ENCODE results near the gene FOXN3. TPM values are rescaled to one million over a fixed set of nuclear protein-coding genes. Genes with fewer than 3 reads are reported as not detected.
"Not testable (repeated sequence)": the region's sequence is repeated elsewhere in the genome, so short reads cannot be mapped to it uniquely, and the experiment has no call there.

FOXN3 gene
- total RNA-seq, 1 experiment from 2014 or later = 2.7 TPM

DNA sequence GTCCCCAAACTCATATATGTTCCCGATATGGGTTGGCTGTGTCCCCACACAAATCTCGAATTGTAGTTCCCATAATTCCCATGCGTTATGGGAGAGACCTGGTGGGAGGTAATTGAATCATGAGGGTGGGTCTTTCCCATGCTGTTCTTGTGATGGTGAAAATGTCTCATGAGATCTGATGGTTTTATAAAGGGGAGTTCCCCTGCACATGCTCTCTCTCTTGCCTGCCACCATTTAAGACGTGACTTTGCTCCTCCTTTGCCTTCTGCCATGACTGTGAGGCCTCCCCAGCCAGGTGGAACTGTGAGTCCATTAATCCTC, 166.4 kb downstream of the FOXN3 start:
- DNase-seq (ENCODE audit: low spot score) = not testable (repeated sequence)

DNA sequence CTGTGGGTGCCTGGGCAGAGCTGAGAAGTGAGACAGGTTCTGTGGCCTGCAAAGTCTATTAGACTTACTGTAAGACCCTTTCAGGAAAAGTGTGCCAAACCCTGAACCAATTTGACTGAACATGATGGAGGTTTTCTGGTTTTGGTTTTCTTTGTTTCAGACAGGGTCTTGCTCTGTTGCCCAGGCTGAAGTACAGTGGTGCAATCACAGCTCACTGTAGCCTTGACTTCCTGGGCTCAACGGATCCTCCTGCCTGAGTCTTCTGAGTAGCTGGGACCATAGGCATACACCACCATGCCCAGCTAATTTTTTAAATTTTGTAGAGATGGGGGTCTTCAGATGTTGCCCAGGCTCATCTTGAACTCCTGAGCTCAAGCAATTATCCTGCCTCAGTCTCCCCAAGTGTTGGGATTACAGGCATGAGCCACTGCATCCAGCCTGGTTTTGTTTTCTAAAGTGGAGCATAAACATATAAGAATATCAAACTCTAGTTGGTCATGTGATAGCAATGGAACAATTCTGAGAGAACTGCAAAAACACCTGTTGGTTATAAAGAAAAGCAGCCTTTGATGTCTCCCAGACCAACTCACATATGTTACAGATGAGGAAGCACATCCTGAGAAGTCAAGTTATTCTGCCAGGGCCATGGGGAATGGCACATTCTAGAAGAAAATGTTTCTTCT, 166.9 kb downstream of the FOXN3 start:
- no peak for DNase-seq (ENCODE audit: low spot score)

DNA sequence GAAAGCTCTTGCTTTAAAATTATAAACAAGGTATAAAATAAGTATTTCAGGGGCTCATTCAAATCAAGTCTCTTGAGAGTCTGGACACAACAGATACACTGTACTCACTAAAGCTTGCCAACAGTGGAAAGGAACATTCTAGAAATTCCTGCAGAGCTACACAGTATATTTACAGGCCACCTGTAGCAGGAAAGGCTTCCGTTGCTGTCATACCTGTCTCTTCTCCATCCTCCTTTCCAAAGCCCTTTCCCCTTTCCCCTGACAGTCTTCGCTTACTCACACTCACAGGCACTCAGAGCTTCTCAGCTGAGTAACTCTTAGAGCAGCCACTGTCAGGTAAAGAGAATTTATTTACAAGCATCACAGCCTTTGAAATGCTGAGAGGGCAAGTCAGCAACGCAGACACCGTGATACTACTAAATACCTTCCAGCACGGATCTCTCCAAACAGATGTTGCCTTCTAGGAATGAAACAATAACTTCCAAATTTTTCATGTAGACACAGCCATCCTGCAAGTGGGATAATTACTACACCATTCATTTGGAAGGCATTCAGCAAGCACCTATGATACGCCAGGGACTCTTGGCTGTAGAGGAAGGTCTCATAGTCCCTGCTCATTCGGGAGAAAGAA, 167.9 kb downstream of the FOXN3 start:
- peak; percentile 7 for DNase-seq (ENCODE audit: low spot score)

DNA sequence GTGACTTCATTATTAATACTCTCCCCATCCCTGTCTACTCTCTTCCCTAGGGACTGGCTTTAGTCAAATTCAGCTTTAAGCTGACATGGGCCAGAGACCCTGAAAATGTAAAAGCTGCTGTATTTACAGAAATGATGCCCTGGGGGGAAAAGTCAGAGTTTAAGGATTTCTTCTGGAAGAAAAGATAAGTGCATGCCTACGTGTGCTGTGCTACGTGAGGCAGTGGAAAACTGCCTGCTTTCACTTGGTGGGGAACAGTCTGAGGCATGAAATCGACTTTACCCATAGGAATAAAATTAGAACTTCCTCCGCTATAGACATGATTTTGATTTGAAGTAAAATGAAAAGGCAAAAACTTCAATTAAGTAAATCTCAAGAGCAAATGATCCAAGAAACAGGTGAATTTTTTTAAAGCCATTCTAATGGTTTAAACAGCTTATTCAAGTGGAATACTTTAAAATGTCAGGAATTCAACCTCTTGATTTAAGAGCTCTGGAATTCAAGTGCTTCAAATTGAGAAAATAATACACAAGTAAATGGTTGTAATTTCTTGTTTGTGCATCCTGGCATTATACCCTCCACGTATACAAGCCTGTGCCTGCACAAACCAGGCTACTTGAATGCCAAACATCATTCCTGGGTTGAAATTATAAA, 168.5 kb downstream of the FOXN3 start:
- DNase-seq (ENCODE audit: low spot score) = no peak

DNA sequence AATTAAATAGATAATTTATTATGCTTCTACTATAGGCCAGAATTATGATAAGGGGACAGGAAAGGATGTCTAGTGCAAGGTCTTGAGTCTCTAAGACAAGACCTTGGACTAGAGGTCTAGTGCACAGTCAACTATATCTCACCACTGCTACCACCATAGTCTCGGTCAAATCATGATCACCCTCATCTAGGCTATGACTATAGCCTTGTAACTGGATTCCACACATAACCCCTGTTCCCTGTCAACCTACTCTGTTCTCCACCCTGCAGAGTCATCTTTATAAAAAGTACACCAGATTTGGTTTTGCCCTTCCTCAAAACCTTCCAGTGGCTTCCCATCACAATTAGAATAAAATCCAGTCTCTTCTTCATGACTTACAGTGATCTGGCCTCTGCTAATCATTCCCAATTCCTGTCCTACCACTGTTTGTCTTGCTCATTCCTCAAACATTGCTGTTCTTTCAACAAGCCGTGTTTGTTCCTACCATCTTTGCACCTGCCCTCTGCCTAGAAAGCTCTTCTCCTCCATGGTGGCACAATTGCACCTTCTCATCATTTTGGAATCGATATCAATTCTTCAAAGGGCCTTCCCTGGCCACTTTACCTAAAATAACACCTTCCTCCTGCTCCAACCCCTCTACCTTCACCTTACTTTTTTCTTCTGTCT, 169.4 kb downstream of the FOXN3 start:
- no peak for DNase-seq (ENCODE audit: low spot score)

DNA sequence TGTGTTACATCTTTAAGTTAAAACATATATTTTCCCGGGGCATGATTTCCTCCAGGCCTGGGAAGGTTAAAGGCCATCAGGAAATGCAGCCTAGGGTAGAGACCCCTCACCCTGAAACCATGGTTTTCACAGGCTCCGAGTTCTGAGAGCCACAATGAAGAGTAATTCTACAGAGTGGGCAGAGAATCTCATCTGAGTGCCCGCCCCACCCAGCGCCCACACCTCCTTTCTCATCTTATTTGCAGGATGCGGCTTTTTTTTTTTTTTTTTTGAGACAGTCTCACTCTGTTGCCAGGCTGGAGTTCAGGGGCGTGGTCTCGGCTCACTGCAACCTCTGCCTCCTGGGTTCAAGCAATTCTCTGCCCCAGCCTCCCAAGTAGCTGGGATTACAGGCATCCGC, 170.7 kb downstream of the FOXN3 start:
- DNase-seq (ENCODE audit: low spot score) = no peak

DNA sequence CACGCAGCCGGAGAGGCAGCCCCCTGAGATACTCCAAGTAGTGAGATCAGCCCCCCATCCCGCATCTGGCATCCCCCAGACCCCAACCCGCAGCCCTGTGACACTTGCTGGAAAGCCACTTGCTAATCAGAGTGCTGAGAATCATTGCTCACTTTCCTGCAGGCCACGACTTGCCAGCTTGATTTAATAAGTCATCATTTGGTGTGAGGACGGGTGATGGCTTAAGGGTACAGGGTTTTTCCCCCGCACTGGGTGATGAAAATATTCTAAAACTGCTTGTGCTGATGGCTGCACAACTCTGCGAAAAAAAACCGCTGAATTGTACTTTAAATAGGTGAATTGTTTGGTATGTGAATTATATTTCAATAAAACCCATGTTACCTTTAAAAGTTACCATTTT, 171.2 kb downstream of the FOXN3 start:
- DNase-seq (ENCODE audit: low spot score) = no peak

DNA sequence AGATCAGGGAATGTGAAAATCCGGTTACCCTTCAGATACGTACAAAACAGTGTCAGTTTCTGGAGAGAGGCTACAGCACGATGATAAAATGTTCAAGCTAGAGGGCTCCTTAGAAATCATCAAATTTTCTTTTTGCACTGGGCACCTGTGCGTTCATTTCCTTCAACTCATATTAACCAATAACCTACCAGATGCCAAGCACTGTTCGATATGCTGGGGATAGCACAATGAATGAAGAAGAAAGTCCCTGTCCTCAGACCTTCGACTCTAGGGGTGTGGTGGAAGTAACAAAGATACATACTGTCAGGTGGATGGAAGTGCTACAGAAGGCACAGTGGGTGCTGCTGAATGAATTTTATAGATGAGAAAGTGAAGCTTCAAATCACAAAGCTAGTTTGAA, 172.3 kb downstream of the FOXN3 start:
- DNase-seq (ENCODE audit: low spot score) = no peak

DNA sequence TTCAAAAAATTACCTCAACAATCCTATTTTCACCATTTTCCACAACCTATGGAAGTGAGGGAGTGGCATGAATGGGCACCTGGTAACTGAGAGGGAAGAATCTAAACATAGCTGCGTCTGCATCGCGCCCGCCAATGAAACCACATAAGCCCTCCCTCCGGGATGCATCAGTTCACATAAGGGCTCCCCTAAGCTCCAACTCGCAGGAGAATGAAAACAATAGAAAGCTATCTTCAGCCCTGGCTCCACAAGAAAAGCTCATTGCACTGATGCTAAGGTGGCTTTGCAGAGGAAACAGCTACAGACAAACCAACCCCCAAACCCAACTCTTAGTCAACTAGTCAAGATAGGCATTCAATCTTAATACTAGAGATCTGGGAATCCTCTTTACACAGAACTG, 173.3 kb downstream of the FOXN3 start:
- DNase-seq (ENCODE audit: low spot score) = no peak

DNA sequence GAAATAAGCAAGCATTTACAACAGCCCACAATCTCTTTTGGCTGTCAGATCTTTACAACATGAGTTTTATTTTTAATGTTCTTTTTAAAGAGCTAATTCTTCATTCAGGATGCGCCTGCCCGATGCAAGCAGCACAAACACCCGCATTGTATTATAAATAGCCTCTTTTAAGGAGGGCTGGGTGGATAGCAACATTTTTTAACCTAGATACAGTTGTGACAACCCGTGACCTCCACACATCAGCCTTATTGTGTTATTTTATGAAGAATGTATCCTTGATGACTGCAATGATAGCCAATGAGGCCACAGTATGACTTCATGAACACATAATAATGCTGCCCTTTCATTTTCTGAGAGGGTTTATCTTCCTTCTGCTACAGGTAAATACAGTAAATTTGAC, 173.7 kb downstream of the FOXN3 start:
- DNase-seq (ENCODE audit: low spot score) = no peak

DNA sequence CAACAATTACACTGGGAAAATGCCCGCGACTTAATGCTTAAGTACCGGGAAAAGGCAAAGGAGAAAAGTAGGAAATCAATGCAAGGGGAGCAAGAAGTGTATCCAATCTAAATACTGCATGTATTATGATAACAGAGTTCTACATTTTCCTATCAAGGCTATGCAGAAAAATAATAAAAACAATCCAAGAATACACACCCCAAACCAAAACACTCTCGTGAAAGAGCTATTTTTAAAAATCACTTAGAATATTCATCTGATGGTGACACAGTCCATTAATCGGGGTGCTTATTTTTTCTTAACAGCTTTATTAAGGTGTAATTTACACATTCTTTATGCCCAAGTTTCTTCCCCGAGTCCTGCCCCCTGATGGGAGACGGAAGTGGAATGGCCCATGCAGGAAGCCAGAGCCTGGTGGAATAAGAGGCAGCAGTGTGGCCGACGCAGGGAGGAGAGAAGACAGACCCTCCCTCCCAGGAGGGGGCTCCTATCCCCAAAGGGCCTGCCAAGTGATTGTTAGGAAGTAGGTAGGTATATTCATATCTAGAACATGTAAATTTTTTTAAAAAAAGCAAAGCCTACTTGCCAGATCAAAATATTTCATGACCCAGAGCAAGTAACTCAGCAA, 174.3 kb downstream of the FOXN3 start:
- no peak for DNase-seq (ENCODE audit: low spot score)

DNA sequence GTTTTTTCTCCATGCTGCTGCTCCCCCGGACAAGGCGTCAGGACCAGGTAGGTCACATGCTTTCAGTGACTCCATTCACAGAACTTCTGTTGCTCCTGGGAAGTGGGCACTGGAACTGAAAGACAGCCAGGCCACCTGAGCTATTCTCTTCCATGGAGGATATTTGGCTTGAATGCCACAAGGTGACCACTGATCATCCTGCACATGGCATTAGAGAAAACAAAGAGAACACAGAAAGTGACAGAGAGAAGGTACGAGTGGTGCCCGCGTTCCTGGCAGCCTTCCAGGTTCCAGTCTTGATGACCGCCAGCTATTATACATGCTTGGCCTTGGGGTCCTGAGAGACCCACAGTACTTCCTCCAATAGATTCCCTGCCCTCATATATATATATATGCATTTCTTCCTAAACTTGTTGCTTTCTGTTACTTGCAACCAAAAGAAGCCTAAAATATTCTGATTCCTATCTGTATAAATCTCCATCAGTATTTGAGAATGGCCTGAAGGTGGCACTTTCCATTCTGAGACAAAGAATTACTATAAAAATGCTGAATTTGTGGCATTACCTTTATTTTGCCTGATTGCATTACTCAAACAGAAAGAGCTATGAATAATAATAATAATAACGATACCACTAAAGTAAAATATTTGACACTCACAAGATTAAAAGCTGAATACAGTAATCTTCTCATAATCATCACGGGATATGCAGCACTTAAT, 174.9 kb downstream of the FOXN3 start:
- DNase-seq (ENCODE audit: low spot score) = no peak

DNA sequence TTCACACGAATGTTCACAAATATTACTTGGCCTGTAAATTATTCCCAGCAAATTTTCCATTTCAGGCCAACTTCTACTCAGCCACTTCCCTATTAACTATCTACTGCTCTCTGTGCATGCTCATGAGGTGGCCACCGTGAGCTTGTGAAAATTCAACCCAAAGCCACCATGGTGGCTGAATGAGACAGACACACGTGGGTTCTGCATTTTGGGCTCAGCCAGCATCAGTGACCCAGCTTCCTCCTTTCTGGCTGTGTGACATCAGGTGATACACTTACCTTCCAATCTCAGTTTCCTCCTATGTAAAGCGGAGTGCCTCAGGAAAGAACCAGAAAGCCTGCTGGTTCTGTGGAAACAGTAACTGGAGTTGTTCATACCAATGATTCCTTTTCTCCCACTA, 175.8 kb downstream of the FOXN3 start:
- no peak for DNase-seq (ENCODE audit: low spot score)

DNA sequence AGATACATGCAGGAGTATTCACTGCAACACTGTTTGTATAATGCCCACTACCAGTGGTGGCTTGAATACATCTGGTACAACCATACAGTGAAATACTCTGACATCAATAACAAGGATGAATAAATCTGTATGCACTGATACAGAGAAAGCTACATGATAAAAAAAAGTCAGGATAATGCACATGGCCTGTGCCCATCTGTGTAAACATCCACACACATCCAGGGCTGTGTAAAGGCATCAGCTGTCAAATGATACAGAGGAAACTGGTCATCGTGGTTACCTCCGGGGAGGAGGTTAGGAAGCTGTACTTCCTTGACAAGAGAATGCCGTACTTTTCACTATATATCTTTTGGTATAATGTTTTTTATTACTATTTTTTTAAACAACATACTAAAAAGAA, 176.6 kb downstream of the FOXN3 start:
- DNase-seq (ENCODE audit: low spot score) = peak; percentile 13

DNA sequence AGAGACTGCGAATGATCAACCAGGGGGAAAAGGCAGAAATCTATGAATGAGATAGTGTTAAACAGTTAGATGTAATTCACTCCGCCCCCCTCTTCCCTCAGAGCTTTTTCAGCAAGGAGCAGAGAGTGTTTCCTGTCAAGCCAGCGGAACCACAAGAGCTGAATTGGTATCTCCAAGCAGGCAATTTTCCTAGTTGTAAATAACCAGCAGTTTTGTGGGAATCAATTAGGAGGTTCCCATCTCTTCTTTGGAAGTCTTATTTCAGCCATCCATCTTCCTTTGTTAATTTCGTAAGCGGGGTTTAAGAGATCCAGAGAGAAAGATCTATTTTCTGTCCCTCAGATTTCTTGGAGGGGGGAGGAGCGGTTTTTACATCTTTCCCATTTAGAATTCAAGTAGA, 178.0 kb downstream of the FOXN3 start:
- DNase-seq (ENCODE audit: low spot score) = no peak

DNA sequence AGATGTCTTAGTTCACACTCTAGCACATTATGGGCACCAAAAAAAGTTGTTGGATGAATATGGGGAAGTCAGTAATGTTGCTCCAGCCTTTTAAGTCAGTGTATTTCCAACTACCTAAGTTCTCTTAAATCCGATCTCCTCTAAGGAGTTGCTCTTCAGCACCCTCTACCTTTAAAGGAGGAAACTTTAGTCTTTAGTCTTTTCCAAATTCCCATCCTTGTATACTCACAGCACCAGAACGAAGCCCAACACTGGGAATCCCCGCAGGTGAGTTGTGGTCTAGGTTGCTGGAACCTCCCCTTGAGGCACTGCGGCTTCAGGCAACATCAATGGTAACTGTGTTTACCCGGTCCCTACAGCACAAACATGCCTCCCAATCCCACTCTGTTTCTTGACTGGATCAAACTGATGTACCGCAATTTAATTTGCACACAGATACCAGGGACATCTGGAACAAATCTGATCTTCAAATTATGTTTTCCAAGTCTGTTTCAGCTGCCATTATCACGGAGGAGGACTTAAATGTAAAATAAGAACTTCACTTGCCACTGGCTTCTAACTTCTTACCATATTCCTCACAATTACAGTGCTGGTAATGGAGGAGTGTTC, 179.0 kb downstream of the FOXN3 start:
- DNase-seq (ENCODE audit: low spot score) = no peak

DNA sequence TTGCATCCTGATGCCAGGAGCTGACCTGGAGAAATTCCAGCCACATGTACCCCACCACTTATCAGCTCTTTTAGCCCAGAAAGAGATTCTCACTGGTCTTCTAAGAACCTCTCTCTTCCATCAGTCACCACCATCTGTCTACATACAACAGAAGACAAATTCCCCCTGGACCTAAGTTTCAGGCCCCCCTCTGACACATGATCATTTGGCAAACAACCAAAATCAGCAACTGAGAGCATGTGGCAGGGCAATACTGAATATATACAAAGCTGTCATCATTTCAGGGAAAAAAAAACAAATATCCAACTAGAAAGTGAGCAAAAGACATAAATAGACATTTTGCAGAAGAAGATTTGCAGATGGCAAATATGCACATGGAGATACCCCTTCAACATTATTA, 180.2 kb downstream of the FOXN3 start:
- no peak for DNase-seq (ENCODE audit: low spot score)

DNA sequence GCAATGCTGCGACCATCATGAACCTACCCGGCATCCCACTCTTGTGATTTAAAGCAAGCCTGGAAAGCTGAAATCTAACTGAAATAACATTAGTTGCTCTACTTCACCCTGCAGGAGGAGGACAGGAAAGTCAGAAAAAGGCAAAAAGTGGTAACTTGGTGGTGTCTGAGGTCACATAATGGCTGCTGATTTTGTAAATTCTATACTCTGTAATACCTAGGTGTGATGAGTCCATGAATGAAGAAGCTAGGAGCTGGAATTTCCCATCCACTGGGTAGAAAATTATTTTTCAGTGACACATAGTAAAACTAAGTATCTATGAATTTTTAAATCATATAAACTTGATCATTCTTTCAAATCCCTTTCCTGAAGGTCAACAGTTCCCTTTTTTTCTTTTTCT, 183.8 kb downstream of the FOXN3 start:
- DNase-seq (ENCODE audit: low spot score) = no peak

DNA sequence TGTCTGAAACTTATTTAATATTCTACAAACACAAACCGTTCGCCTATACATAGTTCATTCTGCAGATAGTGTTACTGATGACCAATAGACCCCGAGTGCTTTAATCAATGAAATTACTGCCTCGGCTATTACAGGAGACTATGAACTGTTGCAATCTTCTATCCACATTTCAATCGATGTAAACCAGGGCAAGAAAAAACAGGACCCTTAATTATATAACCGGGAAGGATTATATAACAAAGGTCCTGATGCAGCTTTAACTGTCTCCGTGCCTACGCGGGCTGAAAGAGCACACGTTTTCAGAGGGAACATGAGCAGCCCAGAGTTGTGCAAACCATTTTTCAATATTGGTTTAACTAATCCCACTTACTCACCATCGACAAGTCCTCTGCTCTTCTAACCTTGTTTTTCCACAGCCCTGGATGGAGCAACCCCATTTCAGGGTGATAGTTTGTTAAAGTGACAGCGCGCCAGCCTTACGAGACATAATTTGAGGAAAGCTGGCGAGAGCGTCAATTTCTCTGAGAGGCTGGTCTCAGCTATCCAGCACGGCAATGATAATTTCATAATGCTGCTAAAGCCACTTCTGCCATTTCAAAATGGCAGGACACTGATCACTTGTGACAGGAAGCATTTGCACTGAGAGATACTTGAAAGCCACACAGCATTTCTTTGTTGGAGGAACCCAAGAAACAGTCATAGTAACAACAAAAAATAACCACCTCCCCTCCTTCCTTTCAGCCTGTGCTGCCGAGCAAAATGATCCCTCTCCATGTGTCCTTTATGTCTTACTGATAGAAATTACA, 184.6 kb downstream of the FOXN3 start:
- DNase-seq (ENCODE audit: low spot score) = no peak

DNA sequence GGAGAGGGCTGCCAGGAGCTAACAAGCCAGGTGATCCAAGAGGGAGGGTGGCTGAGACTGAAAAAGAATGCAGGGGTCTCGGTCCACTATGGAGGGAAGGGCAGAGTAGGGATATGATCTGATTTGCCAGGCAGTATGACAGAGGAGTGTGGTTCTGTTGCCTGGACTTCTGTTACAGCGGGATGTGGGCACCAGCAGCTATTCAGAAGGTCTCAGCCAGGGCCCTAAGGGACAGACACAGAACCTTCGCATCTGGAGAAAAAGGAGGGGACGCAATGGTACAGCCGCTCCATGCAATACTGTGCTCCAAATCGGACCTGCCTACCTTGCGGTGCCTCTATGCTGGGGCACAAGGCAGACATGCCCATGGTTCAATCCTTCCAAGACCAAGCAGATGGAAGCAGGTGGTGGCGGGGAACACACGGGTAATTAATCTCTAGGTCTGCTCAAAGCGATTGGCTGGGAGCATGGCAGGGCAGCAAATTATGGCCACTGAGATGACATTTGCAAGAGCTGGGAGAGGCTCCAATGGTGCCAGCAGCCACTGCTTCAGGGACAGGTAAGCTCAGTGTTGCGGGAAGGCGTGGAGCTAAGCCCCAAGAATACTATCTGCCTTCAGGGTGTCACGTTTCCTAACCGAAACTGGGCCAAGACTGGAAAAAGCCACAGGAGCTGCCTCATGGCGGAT, 185.5 kb downstream of the FOXN3 start:
- no peak for DNase-seq (ENCODE audit: low spot score)

Measured in A172 (cell line).